HG03066 (cell line): ENCODE data around the gene RSU1.
"Not testable (repeated sequence)": the region's sequence is repeated elsewhere in the genome, so short reads cannot be mapped to it uniquely, and the experiment has no call there.

ENCODE experiments used
- ATAC-seq: cut with Tn5 transposase; IDR thresholded peaks from one replicate; pipeline ENCODE4 v1.9.1; 2021; ENCODE audit warnings: low read depth; ENCODE audit not compliant: unreplicated experiment

The RSU1 gene

GRCh38 chr10:16817125-16818019 lies at the start of gene RSU1:
Gene RSU1, minus strand, starts transcription at chr10:16817424. Its CDS starts 343 bp downstream, at chr10:16817081.
- ATAC-seq = peak; percentile 96

GRCh38 chr10:16866541-16867275 lies 49.5 kb upstream of the RSU1 start:
- ATAC-seq = no peak

- no peak for ATAC-seq
These were observed 48.5 kb upstream of the RSU1 start for GRCh38 chr10:16865766-16866165.

GRCh38 chr10:16863766-16864165 lies 46.5 kb upstream of the RSU1 start:
- ATAC-seq = no peak

GRCh38 chr10:16857419-16857818 lies 40.2 kb upstream of the RSU1 start:
- no peak for ATAC-seq

- no peak for ATAC-seq
These were observed 39.3 kb upstream of the RSU1 start for GRCh38 chr10:16856567-16856966.

GRCh38 chr10:16856092-16856491 lies 38.9 kb upstream of the RSU1 start:
- ATAC-seq = no peak

GRCh38 chr10:16854623-16855022 lies 37.4 kb upstream of the RSU1 start:
- no peak for ATAC-seq

- no peak for ATAC-seq
These were observed 36.6 kb upstream of the RSU1 start for GRCh38 chr10:16853809-16854208.

- ATAC-seq = no peak
These were observed 36.0 kb upstream of the RSU1 start for GRCh38 chr10:16853201-16853600.

GRCh38 chr10:16852624-16853023 lies 35.4 kb upstream of the RSU1 start:
- no peak for ATAC-seq

GRCh38 chr10:16848562-16849154 lies 31.4 kb upstream of the RSU1 start:
- no peak for ATAC-seq

- ATAC-seq = no peak
These were observed 30.4 kb upstream of the RSU1 start for GRCh38 chr10:16847644-16848043.

GRCh38 chr10:16845248-16845647 lies 28.0 kb upstream of the RSU1 start:
- ATAC-seq = no peak

GRCh38 chr10:16843252-16843870 lies 26.1 kb upstream of the RSU1 start:
- peak; percentile 65 for ATAC-seq

- no peak for ATAC-seq
These were observed 18.0 kb upstream of the RSU1 start for GRCh38 chr10:16835228-16835627.

GRCh38 chr10:16832351-16833080 lies 15.3 kb upstream of the RSU1 start:
- no peak for ATAC-seq

GRCh38 chr10:16828701-16829175 lies 11.5 kb upstream of the RSU1 start:
- ATAC-seq = no peak

GRCh38 chr10:16828114-16828568 lies 10.9 kb upstream of the RSU1 start:
- peak; percentile 77 for ATAC-seq

- ATAC-seq = not testable (repeated sequence)
These were observed 10.2 kb upstream of the RSU1 start for GRCh38 chr10:16827474-16827873.
